Rectal smooth muscle tissue (tissue), 1 donor: Measurements from ENCODE around the gene CDK6.
"Not testable (repeated sequence)": the region's sequence is repeated elsewhere in the genome, so short reads cannot be mapped to it uniquely, and the experiment has no call there.

Experiments used
- H3K27ac ChIP-seq: one replicate; pipeline ENCODE4 v1.7.0; 2013; ENCODE audit warnings: low read depth, low read length, inconsistent platforms
- H3K27me3 ChIP-seq: one replicate; pipeline ENCODE4 v1.7.0; 2013; ENCODE audit warnings: low read length; ENCODE audit not compliant: control insufficient read depth, insufficient read depth
- H3K36me3 ChIP-seq: one replicate; pipeline ENCODE4 v1.7.0; 2013; ENCODE audit warnings: low read length; ENCODE audit not compliant: control insufficient read depth, insufficient read depth
- H3K4me1 ChIP-seq: one replicate; pipeline ENCODE4 v1.7.0; 2013; ENCODE audit warnings: low read length; ENCODE audit not compliant: control insufficient read depth, insufficient read depth
- H3K4me3 ChIP-seq: one replicate; pipeline ENCODE4 v1.7.0; 2013; ENCODE audit warnings: low read length
- H3K9ac ChIP-seq: one replicate; pipeline ENCODE4 v1.7.0; 2013; ENCODE audit warnings: low read length

CDK6 gene

GRCh38 chr7:92611735-92612134 lies 224.6 kb downstream of the CDK6 start:
- no peaks in the 10 kb centered on the region for H3K27me3 ChIP-seq
- H3K27ac ChIP-seq, result no peak overlapping the region
- no peaks in the 10 kb centered on the region for H3K36me3 ChIP-seq
- H3K4me1 ChIP-seq, result no peaks in the 10 kb centered on the region
- no peak overlapping the region for H3K4me3 ChIP-seq
- no peak overlapping the region for H3K9ac ChIP-seq

- no peaks in the 10 kb centered on the region for H3K27me3 ChIP-seq
- H3K4me3 ChIP-seq, result no peak overlapping the region
- no peak overlapping the region for H3K9ac ChIP-seq
- no peaks in the 10 kb centered on the region for H3K4me1 ChIP-seq
- H3K27ac ChIP-seq, result no peak overlapping the region
- no peaks in the 10 kb centered on the region for H3K36me3 ChIP-seq
These were observed 226.4 kb downstream of the CDK6 start for GRCh38 chr7:92609921-92610518.

GRCh38 chr7:92608380-92609322 lies 227.7 kb downstream of the CDK6 start:
- Histone ChIP-seq H3K4me3 (no peak overlapping the region), H3K4me1 (no peaks in the 10 kb centered on the region), H3K9ac (no peak overlapping the region), H3K36me3 (no peaks in the 10 kb centered on the region), H3K27ac (no peak overlapping the region), H3K27me3 (no peaks in the 10 kb centered on the region)

GRCh38 chr7:92606985-92607384 lies 229.4 kb downstream of the CDK6 start:
- Histone ChIP-seq H3K4me3 (no peak overlapping the region), H3K9ac (no peak overlapping the region), H3K27ac (no peak overlapping the region), H3K36me3 (no peaks in the 10 kb centered on the region), H3K27me3 (no peaks in the 10 kb centered on the region), H3K4me1 (no peaks in the 10 kb centered on the region)

- H3K27ac ChIP-seq, H3K4me3 ChIP-seq, H3K27me3 ChIP-seq, H3K36me3 ChIP-seq, H3K9ac ChIP-seq, H3K4me1 ChIP-seq: not testable (repeated sequence)
These were observed 231.9 kb downstream of the CDK6 start for GRCh38 chr7:92604517-92604916.

- no peaks in the 10 kb centered on the region for H3K36me3 ChIP-seq
- H3K4me1 ChIP-seq, result no peaks in the 10 kb centered on the region
- no peak overlapping the region for H3K27ac ChIP-seq
- no peak overlapping the region for H3K9ac ChIP-seq
- no peaks in the 10 kb centered on the region for H3K27me3 ChIP-seq
- H3K4me3 ChIP-seq, result no peak overlapping the region
These were observed 233.3 kb downstream of the CDK6 start for GRCh38 chr7:92603089-92603445.

GRCh38 chr7:92602352-92603088 lies 233.9 kb downstream of the CDK6 start:
- H3K27me3 ChIP-seq, result no peaks in the 10 kb centered on the region

GRCh38 chr7:92598310-92598981 lies 237.9 kb downstream of the CDK6 start:
- no peak overlapping the region for H3K27ac ChIP-seq
- H3K4me3 ChIP-seq, result no peak overlapping the region
- H3K27me3 ChIP-seq, result no peaks in the 10 kb centered on the region
- no peak overlapping the region for H3K9ac ChIP-seq
- peaks cover 2% of the 10 kb centered on the region for H3K4me1 ChIP-seq
- no peaks in the 10 kb centered on the region for H3K36me3 ChIP-seq

More at GRCh38 chr7:92602352-92603088, 233.9 kb downstream of the CDK6 start:
- Histone ChIP-seq H3K27ac (no peak overlapping the region), H3K4me3 (no peak overlapping the region), H3K4me1 (no peaks in the 10 kb centered on the region), H3K36me3 (no peaks in the 10 kb centered on the region), H3K9ac (no peak overlapping the region)

- H3K4me3 ChIP-seq, result no peak overlapping the region
- peaks cover 2% of the 10 kb centered on the region for H3K4me1 ChIP-seq
- no peak overlapping the region for H3K27ac ChIP-seq
- H3K27me3 ChIP-seq, result no peaks in the 10 kb centered on the region
- no peak overlapping the region for H3K9ac ChIP-seq
- no peaks in the 10 kb centered on the region for H3K36me3 ChIP-seq
These were observed 241.1 kb downstream of the CDK6 start for GRCh38 chr7:92595281-92595680.

- no peaks in the 10 kb centered on the region for H3K36me3 ChIP-seq
- H3K27me3 ChIP-seq, result no peaks in the 10 kb centered on the region
- H3K27ac ChIP-seq, result no peak overlapping the region
These were observed 241.6 kb downstream of the CDK6 start for GRCh38 chr7:92594746-92595145.

GRCh38 chr7:92590711-92591310 lies 245.6 kb downstream of the CDK6 start:
- H3K4me3 ChIP-seq, result peak overlapping the region; percentile 98
- H3K9ac ChIP-seq, result no peak overlapping the region
- H3K27ac ChIP-seq, result no peak overlapping the region
- no peaks in the 10 kb centered on the region for H3K36me3 ChIP-seq
- H3K4me1 ChIP-seq, result peaks cover 8% of the 10 kb centered on the region
- H3K27me3 ChIP-seq, result no peaks in the 10 kb centered on the region

More at GRCh38 chr7:92594746-92595145, 241.6 kb downstream of the CDK6 start:
- Histone ChIP-seq H3K4me1 (peaks cover 2% of the 10 kb centered on the region), H3K9ac (no peak overlapping the region), H3K4me3 (no peak overlapping the region)

GRCh38 chr7:92589056-92589455 lies 247.3 kb downstream of the CDK6 start:
- H3K4me1 ChIP-seq, result peaks cover 8% of the 10 kb centered on the region
- peak overlapping the region; percentile 95 for H3K27ac ChIP-seq
- H3K36me3 ChIP-seq, result no peaks in the 10 kb centered on the region
- no peaks in the 10 kb centered on the region for H3K27me3 ChIP-seq
- H3K4me3 ChIP-seq, result peak overlapping the region; percentile 98
- no peak overlapping the region for H3K9ac ChIP-seq
